BJ (cell line): Measurements from ENCODE around the gene AEBP1. TPM values are rescaled to one million over a fixed set of nuclear protein-coding genes. Genes with fewer than 3 reads are reported as not detected.
A peak's percentile ranks its signal among the peaks of the same experiment; 100 is the strongest.

ENCODE experiments used
- CTCF ChIA-PET: fragments of 350-600 bp; formaldehyde crosslinking; extraction: SDS; loops from one replicate; lab custom pipeline; 2021; ENCODE audit warnings: antibody characterized with exemption, inconsistent platforms; lab: Yijun Ruan, JAX
- POLR2A ChIA-PET: fragments of 300-600 bp; sonication (Branson Sonifier 250); formaldehyde crosslinking; extraction: SDS; loops from one replicate; lab custom pipeline; 2021; ENCODE audit warnings: antibody characterized with exemption; lab: Charles Lee
- DNase-seq: peaks from one replicate; pipeline ENCODE4 v3.0.0-alpha.2; 2011; ENCODE audit warnings: low read depth
- H3K27me3 ChIP-seq: 2 replicates; pipeline ENCODE4 v1.6.0; 2011; ENCODE audit warnings: low read length; ENCODE audit not compliant: control insufficient read depth, insufficient read depth
- H3K36me3 ChIP-seq: 2 replicates; pipeline ENCODE4 v1.5.1; 2011; ENCODE audit warnings: low read length; ENCODE audit not compliant: control insufficient read depth, insufficient read depth
- H3K4me3 ChIP-seq: 2 replicates; pipeline ENCODE4 v1.5.1; 2011; ENCODE audit warnings: low read depth, mild to moderate bottlenecking, control low read depth, low read length
- CTCF ChIP-seq: IDR thresholded peaks from 2 replicates; pipeline ENCODE4 v1.5.1; 2011; ENCODE audit warnings: low read depth, mild to moderate bottlenecking, control low read depth, inconsistent platforms, low read length, moderate library complexity; ENCODE audit not compliant: insufficient read depth
- polyA minus RNA-seq: library from RNA; depleted of rRNA, polyadenylated mRNA; stranded (reverse); fragments of >200 nt; gene quantifications from 2 replicates; pipeline ENCODE4 v1.2.3, GENCODE V29; 2011; rRNA and poly(A)+ RNA removed
- polyA plus RNA-seq: library from polyadenylated mRNA; depleted of rRNA; stranded (reverse); fragments of >200 nt; gene quantifications from 2 replicates; pipeline ENCODE4 v1.2.3, GENCODE V29; 2011; rRNA removed

Gene AEBP1
- polyA plus RNA-seq, result 45.7 and 117 TPM in 2 replicates
- 98.1 and 175 TPM in 2 replicates for polyA minus RNA-seq

DNA sequence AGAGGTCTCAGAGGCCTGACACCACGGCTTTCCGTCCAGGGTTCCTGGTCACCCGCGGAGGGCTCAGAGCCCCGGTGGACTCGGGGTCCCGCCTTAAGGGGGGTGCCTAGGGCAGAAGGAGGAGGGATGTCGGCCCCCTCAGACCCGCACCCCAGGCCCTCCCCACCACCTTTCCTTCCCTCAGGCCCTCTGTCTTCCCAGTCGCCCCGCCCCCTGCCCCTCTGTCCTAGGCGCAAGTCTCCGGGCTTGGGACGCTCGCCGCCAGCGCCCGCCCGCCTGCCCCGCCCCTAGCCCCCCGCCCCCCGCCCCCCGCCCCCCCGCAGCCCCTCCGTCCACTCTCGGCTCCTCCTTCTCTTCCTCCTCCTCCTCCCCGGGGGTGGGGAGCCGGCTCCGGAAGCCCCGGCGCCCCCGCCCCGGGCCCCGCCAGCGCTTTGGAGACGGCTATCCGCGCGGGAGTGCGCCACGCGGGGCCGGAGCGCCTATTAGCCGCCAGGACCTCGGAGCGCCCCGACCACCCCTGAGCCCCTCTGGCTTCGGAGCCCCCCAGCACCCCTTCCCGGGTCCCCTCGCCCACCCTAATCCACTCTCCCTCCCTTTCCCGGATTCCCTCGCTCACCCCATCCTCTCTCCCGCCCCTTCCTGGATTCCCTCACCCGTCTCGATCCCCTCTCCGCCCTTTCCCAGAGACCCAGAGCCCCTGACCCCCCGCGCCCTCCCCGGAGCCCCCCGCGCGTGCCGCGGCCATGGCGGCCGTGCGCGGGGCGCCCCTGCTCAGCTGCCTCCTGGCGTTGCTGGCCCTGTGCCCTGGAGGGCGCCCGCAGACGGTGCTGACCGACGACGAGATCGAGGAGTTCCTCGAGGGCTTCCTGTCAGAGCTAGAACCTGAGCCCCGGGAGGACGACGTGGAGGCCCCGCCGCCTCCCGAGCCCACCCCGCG lies at the start of gene AEBP1:
Gene AEBP1, plus strand, starts transcription at position 423 of the 937 bp plus-strand sequence. Its CDS starts 321 bp downstream, at position 744.
- no peak for TF ChIP-seq CTCF
- no peaks in the 10 kb centered on the region for H3K27me3 ChIP-seq
- ChIA-PET POLR2A (no interaction called here), CTCF (interaction anchor here (2.1 kb wide), 1 partner anchor 32 kb away, joined by 6 read pairs; no protein-coding TSS in a partner anchor)
- H3K4me3 ChIP-seq, result peak within 1 kb of the TSS; percentile 49
- H3K36me3 ChIP-seq, result peaks cover 21% of the 10 kb centered on the region
- DNase-seq, result no peak

GRCh38 chr7:44056681-44057080 lies 47.5 kb upstream of the AEBP1 start:
- ChIA-PET CTCF (interaction anchor here (0.6 to 1.7 kb wide), 2 partner anchors 9 to 402 kb away, joined by 3 to 5 read pairs; partner anchors contain the start of gene PGAM2), POLR2A (no interaction called here)
- no peak for DNase-seq
- Histone ChIP-seq H3K36me3 (peaks cover 56% of the 10 kb centered on the region), H3K4me3 (no peak overlapping the region), H3K27me3 (no peaks in the 10 kb centered on the region)
- no peak for TF ChIP-seq CTCF

GRCh38 chr7:44057181-44057848 lies 46.8 kb upstream of the AEBP1 start:
- Histone ChIP-seq H3K36me3 (peaks cover 54% of the 10 kb centered on the region), H3K4me3 (no peak overlapping the region), H3K27me3 (no peaks in the 10 kb centered on the region)
- DNase-seq, result no peak
- TF ChIP-seq CTCF, result no peak
- POLR2A ChIA-PET, result no interaction called here
- CTCF ChIA-PET, result interaction anchor here (1.7 kb wide), 1 partner anchor 9 kb away, joined by 5 read pairs; the partner anchor contains the start of gene PGAM2

DNA sequence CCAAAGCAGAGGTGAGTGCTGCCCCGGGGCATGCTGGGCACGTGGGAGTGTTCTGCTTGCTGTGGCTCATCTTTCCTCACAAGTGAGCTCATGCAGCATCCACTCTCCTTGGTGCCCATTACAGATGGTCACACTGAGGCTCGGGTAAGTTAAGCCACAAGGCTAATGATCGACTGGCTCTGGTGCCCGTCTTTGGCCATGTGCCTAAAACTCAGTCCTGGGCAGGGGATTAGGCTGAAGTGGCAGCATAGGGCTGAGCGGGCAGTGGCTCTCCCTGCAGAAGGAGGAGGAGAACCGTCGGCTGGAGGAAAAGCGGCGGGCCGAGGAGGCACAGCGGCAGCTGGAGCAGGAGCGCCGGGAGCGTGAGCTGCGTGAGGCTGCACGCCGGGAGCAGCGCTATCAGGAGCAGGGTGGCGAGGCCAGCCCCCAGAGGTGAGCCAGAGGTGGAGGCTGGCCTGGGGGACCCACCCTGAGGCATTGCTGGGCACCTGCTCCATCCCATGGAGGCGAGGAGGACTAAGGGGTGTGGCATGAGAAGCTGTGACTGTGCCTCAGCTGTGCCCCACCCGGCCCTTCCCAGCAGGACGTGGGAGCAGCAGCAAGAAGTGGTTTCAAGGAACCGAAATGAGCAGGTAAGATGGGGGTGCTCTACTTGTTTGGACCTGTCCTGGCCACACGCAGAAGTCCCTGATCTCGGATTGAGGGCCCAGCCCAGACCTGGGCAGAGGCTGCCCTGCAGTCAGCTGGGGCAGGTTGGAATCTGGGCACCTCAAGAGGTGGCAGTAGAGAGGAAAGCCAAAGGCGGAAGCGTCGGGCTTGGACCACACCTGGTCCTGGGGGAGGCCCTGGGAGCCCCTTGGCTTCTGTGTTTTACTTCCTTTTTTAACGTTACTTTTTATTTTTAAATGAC lies 46.0 kb upstream of the AEBP1 start:
- POLR2A ChIA-PET, result no interaction called here
- CTCF ChIA-PET, result interaction anchor here (1.7 kb wide), 1 partner anchor 8 kb away, joined by 5 read pairs; the partner anchor contains the start of gene PGAM2
- Histone ChIP-seq H3K27me3 (no peaks in the 10 kb centered on the region), H3K36me3 (peaks cover 51% of the 10 kb centered on the region), H3K4me3 (no peak overlapping the region)
- DNase-seq, result no peak
- TF ChIP-seq CTCF, result no peak
